ENCODE measurements around the gene CYP24A1.

GRCh38 chr20:54131675-54132611 lies 41.8 kb downstream of the CYP24A1 start:
- TF ChIP-seq CTCF (IDR thresholded peaks at IDR 0.05) (no peak), POLR2AphosphoS5 (IDR thresholded peaks at IDR 0.05) (no peak), POLR2A (IDR thresholded peaks at IDR 0.05) (no peak), EP300 (IDR thresholded peaks at IDR 0.05; ENCODE audit: low read depth) (no peak)
